HG03066 (cell line): ENCODE results near the gene TNFRSF21.
A peak's percentile ranks its signal among the peaks of the same experiment; 100 is the strongest.

Experiments used
- ATAC-seq: cut with Tn5 transposase; IDR thresholded peaks from one replicate; pipeline ENCODE4 v1.9.1; 2021; ENCODE audit warnings: low read depth; ENCODE audit not compliant: unreplicated experiment

Gene TNFRSF21

DNA sequence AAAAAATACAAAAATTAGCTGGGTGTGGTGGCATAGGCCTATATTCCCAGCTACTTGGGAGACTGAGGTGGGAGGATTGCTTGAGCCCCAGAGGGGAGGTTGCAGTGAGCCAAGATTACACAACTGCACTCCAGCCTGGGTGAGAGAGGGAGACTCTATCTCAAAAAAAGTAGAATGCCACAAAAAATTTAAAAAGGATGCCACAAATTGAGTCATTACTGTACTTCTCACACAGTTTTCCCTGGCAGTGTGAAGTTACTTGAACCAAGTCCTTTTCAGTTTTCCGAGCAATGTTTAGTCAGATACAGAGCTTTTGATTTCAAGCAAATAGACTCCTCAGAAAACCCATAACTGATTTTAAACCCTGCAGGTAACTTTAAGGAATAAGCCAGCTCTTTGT, 53.3 kb downstream of the TNFRSF21 start:
- ATAC-seq = no peak

DNA sequence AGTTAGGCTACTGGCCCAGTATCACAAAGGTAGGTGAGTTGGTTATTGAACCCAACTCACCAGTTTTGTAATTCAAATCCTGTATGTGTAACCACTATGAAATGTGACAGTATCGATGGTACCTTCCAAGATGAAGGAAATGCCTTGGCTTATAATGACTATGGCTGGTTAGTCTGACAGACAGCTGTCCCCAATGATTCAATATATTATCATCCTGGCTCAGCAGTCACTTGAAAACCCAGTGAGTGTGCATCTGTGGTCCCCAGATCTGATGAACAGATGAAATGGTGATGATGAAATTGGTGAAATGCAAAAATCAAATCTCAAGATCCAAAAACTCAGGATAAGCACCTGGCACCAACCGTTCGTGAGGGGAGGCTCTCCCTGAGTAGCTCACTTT, 54.8 kb downstream of the TNFRSF21 start:
- no peak for ATAC-seq

DNA sequence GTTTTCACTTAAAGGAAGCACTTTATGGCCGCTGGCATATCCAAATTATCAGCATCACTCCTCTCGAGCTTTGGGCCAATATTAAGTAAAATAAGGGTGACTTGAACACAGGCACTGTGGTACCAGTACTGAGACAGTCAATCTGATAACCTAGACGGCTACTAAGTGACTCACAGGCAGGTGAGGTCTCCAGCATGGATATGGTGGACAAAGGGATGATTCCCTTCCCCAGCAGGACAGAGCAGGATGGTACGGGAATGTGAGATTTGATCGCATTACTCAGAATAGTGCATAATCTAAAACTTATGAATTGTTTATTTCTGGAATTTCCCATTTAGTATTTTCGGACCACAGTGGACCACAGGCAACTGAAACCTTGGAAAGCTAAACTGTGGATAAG, 55.7 kb downstream of the TNFRSF21 start:
- ATAC-seq = no peak

DNA sequence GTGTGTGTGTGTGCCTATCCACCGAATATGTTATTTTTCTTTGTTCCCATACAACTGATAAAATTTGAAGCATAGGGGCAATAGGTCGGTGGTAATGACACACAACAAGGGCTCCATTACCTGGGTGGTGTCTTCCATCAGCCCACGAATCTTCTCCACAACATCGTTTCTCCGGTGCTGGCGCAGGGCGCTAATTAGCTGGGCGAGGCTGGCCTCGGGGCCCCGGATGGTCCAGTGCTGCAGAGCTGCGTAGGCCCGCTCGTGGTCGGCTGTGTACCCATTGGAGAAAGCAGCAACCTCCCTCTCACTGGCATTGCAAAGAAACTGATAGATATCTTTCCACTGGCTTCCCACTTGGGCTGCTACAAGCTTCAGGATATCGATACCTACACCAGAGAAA, 56.6 kb downstream of the TNFRSF21 start:
- ATAC-seq = no peak

DNA sequence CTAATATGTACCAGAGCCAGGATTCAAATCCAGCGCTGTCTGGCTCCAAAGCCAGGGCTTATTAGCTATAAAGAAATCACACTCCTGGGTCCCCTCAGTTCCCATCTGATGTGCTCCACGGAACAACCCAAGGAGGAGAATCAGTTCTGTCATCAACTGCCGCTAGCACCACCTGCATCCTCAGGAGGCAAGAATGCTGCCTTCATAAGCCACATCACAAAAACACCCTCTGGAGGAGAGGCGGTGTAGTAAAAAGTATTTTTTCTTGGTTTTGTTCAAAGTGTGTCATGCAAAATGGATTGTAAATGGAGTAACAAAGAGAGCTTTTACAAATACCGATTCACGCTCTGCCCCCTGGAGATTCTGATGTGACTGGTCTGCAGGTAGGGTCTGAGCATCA, 57.1 kb downstream of the TNFRSF21 start:
- ATAC-seq = no peak

DNA sequence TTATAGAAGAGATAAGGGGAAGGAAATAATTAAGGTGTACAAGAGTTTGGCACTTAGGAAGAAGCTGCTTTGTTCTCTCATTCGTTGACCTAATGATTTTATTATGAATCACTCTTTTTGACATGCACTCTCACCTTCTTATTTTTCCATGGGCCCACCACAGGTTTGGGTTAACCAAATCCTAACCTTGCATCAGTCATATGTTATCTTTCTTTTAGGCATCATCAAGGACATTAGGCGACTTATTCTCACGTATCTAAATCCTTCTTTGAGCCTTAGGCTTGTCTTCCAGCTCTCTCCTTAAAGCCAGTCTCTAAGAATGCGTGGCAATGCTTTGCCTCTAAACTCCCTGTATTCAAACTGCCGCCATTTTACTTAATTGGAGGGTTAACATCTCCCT, 58.3 kb downstream of the TNFRSF21 start:
- ATAC-seq = no peak

DNA sequence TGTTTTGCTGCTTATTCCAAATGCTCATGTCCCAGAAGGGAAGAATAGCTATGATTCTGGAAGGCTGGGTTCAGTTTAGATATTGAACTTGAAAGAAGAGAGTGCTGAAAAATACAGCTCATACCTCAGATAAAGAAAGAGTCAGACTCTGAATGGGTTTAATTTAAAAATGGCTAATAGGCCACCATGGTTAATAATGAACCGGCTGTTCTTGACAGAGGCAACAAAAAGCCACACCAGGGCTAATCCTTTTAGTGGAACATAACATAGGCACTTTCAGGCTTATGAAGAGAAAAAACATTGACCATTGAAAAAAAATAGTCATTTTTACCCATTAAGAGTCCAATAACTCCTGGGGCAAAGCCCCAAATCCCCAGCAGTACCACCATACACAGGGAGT, 59.4 kb downstream of the TNFRSF21 start:
- ATAC-seq = no peak

DNA sequence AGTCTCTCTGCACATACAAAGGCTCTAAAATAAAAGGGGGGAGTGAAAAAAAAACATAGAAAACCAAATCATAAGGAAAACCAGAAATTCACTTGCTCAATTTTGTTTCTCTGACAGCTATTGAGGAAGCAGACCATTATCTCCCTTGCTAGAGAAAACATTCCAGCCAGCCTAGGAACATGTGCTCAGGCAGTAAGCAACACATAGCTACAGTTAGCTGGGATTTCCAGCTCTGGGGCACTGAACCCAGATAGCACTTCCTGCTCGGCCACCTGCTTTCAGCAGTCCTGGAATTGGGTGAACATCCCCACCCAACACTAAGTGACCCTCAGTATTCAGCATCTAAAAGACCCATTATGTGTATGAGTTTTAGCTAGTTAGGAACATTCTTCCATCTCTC, 61.3 kb downstream of the TNFRSF21 start:
- no peak for ATAC-seq

DNA sequence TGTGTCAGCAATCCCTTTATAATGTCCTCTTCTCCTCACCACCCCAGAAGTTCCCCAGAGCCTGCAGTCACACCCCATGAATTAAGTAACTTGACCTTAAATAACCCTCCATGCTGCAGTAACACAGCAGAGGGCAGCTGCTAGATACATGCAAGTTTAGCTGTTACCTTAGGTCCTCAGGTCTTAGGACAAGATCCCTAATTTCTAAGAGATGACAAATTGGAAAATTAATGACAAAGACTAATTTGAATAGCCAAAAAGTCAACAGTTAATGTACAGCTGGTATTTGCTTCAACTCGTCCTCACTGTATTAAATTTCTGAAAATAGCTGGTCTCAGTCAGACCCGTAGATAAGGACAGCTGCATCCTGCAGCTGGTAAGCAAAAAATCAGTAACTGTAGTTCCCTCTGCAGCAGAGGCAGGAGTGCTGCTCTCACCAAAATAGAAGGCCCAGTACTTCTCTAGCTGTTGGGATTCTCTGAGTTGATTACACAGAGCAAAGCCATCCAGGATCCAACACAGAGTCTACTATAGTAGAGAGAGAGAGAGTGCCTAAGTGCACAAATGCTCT, 62.4 kb downstream of the TNFRSF21 start:
- ATAC-seq = peak; percentile 47

DNA sequence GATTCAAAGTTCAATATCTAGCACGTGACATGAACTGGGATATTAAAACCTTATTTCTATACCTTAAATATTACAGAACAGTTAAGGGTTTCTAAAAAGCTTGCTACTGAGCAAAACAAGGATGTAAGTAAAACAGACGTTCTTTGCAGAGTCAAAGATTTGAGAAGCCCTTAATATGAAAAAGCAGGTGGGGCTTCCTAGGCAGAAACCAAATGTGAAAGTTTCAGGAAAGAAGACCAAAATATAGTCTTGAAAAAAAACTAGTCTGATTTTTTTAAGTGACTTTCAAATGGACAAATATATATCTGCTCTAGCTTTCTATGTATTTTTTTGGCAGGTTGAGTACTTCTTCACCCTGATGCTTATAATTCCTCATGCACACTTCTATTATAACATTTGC, 63.2 kb downstream of the TNFRSF21 start:
- no peak for ATAC-seq

DNA sequence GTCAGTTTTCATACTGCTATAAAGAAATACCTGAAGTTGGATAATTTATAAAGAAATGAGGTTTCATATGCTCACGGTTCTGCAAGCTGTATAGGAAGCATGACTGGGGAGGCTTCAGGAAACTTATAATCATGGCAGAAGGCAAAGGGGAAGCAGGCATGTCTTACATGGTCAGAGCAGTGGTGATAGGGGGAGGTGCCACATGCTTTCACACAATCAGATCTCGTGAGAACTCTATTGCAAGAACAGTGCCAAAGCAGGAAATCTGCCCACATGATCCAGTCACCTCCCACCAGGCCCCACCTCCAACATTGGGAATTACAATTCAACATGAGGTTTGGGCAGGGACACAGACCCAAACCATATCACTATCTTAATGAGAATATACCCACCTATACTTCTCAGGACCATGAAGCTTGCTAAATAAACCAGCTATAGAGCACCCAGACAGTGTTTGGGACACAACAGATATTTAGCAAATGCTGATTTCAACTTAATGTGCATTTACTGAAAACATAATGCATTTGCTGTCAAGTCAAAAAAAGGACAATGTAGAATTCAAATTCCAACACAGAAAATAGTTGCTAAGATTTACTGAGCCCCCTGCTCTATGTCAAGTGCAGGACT, 63.8 kb downstream of the TNFRSF21 start:
- ATAC-seq = no peak

DNA sequence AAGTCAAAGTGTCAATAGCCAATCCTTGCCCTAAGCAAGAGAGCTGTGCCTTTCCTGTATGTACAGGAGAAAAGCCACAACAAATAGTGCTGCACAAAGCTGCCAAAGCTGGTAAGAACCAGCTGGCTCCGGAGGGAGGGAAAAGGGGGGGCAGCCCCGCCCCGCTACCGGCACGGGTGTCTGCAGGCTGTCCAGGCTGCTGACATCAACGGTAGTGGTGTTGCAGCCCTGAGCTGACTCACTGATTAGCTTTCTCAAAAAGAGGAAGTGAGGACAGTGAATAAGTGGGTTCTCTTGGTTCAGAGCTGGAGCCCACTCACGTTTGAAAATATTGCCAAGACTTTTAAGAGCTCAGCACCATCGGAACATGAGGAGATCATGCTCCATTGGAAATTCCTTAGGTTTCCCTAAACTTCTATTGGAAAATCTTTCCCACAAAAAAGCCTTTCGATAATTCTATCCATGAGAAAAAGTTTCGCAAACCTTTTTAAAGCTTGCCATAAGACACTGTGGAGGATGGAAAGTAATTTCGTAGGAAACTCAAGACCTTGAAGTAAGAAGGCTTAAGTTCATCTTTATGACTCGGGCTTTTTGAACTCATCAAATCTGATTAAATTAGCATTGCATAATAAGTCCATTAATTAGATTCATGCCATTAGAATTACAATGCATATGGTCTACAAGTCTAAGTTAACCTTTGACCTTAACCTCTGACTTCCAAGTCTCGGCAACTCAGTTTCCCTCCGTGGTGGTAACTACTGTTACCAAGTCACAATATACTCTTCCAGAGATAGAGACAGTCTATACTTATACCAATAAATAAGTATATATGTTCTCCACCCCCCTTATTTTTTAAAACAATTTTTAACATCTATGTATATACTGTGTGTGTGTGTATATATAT, 67.0 kb downstream of the TNFRSF21 start:
- ATAC-seq = peak; percentile 90

DNA sequence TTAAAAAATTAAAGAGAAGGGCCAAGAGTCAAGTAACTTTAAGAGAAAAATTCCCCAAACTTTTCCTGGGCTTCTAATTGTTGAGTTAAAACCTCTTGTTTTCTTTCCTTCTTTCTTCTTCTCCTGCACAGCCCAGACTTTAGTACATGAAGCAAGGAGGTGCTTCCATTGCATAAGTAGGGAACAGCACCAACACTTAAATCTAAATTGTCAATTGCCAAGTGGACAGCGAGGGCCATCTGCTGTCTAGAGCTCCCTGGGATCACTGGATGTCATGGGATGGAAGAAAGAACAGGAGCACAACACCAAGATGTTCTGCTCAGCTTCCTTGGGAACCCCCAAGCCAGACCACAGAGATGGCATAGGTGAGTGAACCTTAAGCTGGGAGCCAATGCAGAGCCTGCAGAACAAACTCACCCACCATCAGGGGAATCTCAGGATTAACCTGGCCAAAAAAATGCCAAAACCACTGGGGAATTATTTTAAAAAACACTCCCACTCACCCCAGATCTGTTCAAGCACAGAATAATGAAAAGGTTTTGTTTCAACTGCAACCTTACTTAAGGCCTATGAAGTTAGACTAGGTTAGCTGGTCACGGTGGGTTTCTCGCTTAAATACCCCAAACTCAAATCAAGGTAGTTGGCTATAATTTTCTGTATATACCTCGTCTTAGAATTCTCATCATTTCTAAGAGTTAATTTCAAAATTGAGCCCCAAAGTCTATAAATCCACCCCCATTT, 67.8 kb downstream of the TNFRSF21 start:
- ATAC-seq = no peak

DNA sequence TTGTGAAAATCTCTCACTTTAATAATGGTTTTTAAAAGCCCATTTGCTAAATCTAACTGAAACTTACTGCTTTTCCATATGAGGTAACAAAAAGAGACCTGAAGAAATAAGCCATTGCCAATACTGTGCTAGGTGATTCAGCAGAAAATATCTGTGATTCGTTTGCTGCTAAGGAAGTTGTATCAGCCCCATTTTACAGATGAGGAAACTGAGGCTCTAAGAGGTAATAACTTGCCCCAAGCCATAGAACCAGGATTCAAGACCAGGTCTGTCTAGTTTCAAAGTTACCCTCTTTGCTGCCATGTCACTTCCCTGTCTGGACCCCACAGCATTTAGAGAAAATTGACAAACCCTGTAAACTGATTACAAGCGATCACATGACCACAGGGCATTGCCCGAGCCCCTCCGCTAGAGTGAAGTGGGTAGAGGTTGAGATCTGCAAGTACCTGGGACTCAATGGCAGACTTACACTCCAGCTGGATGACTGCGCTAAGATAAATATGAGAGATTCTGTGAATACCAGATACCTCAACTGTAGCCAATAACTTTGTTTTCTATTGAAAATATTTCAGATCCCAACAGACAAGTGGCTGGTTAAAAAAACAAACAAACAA, 69.3 kb downstream of the TNFRSF21 start:
- ATAC-seq = no peak

DNA sequence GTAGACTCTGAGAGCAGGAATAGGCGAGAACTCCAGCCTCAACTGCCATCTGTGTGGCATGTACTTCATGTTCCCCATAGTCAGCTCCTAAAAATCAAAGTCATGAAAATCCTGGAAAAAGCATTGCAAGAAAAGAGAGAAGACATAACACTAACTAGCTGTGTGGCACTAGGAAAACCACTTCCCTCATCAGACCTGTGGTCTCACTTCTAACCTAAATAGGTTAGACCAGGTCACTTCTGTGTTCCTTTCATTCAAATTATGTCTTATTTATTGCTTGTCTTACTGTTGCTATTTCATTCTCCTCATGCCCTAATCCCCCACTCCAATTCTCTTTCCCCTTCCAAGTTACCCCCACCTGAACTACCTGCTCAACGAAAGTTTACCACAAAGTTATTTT, 70.2 kb downstream of the TNFRSF21 start:
- no peak for ATAC-seq

DNA sequence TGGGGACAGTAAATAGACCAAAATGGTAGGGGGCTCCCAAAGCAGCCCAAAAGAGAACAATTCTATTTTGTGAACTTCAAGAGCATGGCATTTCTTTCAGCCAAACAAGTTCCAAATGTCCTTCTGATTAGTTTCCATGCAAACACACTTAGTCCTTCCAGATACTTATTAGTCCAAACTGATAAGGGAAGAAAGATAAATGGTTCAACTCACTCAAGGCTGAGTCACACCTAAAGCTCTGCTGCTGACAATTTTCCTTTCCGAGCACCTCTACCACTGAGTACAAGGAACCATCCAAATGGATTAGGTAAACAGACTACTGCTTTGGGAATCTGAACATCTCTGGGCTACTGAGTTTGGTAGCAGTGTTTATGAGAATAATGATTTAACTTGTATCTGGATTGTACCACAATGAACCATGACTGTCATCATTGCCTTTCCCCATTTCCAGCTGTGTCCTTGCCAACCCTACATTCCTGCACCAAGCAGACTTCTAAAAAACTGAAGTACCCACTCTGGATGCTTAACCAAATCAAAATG, 71.2 kb downstream of the TNFRSF21 start:
- ATAC-seq = no peak

DNA sequence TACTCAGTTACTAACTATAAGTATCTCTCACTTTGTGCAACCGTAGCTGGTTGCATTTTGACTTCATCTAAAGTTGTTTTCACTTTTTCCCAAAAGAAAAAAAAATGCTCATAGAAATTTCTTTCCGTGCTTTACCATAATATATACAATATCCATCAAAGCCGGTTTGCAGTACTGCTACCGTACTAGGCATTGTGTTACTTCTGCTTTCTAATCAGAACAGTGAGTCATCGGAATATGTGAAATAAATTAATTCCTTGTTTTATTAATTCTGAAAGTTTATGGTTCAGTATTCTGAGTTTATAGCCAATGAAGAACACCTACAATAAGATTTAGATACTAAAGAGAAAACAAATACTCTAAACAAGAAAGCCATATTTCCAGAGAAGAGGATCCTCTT, 72.5 kb downstream of the TNFRSF21 start:
- ATAC-seq = no peak

DNA sequence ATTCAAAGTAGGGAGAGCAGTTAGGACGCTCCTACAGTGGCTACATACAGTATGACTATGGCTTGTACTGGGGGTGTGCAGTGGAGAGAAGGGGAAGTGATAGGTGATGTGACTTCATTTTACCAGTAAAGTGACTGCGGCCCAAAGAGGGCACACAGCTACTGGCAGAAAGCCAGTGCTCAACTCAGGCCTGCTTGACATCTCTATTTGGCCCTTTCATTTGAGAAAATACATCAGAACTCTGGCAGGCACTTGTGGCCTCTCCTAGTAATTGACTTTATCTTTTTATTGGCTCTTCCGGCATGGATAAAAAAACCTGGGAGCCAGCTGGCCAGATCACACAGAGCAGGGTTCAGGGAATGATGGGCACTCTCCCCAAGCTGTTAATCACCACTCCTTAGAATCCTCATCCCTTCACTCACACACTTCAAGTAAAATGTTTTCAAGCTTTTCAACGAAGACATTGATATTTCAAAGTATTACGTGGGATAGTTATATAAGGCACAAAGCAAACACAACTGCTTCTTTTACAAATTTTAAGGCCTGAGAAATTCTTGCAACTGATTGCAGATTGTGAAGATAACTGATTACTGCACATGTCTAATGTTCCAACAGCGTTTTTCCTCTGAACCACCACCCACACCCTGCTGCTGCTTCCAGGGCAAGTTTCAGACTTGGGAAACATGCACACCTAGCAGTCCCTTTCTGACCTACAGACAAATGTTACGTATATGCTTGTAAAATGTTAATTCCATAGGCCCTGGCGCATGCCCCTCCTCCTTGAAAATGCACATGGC, 73.5 kb downstream of the TNFRSF21 start:
- ATAC-seq = no peak

DNA sequence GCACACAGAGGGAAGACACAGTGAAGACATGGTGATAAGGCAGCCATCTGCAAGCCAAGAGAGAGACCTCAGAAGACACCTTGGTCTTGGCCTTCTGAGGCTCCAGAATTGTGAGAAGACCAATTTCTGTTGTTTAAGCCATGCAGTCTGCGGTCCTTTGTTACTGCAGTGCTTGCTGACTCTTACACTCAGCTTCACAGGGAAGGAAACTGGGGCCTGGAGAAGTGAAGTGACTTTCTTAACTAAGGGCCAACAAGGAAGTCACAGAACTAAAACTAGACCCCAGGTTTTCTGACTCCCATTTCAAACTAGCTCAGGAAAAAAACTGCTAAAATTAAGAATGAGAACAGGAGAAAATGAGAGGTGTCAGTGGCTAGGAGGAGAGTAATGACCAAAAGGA, 74.3 kb downstream of the TNFRSF21 start:
- no peak for ATAC-seq
